ENCODE data around the gene HELZ2.
"Not testable (repeated sequence)": the region's sequence is repeated elsewhere in the genome, so short reads cannot be mapped to it uniquely, and the experiment has no call there.

HELZ2 gene, protein sequence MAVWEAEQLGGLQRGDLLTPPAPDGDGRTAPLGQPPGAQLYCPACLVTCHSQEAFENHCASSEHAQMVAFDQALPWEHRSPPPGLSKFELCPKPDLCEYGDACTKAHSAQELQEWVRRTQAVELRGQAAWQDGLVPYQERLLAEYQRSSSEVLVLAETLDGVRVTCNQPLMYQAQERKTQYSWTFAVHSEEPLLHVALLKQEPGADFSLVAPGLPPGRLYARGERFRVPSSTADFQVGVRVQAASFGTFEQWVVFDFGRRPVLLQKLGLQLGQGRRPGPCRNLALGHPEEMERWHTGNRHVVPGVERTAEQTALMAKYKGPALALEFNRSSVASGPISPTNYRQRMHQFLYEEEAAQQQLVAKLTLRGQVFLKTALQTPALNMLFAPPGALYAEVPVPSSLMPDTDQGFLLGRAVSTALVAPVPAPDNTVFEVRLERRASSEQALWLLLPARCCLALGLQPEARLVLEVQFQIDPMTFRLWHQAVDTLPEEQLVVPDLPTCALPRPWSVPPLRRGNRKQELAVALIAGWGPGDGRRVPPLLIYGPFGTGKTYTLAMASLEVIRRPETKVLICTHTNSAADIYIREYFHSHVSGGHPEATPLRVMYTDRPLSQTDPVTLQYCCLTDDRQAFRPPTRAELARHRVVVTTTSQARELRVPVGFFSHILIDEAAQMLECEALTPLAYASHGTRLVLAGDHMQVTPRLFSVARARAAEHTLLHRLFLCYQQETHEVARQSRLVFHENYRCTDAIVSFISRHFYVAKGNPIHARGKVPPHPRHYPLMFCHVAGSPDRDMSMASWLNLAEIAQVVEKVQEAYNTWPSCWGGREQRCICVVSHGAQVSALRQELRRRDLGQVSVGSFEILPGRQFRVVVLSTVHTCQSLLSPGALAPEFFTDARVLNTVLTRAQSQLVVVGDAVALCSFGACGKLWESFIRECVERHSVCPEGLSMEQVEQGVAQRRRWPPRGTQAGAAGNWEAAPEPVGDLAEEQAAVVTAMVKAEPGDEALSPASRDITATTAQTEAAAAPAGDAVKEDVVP (N-terminal part only)

DNA sequence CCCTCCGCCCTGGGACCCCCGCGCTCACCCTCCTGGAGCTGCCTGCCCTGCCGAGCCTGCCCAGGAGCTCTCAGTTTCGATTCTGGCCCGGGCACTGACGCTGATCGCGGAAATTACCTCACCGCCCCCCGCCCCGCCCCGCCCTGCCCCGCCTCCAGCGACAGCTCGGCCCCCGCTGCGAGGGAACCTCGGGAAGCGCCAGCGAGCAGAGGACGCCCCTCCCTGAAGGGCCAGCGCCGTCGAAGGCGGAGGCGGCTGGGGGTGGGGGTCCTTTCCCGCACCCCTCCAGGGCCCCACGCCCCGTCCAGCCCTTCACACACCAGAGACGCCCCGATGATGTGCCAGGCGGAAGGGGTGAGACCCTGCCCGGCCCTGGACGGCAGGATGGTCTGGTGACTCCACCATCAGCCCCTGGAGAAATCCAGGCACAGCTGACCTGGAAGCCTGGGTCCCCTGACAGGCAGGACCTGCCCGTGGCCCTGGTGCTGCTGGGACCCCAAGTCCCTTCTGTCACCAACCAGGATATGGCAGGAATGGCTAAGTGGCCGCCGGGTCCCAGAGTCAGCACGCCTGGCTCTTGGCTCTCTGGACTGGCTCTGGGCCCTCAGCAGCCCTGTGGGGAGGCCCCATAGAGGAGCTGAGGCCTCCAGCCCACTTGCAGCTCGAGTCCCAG is at the start of gene HELZ2:
Gene HELZ2, minus strand, starts transcription at position 84 of the 673 bp plus-strand sequence. CDS start 1,854 bp downstream, outside the sequence.
- DNase-seq (ENCODE audit: low read depth in 2 of 2, low spot score in 1 of 2) = peak in 1 of 2 donors; percentile 56

DNA sequence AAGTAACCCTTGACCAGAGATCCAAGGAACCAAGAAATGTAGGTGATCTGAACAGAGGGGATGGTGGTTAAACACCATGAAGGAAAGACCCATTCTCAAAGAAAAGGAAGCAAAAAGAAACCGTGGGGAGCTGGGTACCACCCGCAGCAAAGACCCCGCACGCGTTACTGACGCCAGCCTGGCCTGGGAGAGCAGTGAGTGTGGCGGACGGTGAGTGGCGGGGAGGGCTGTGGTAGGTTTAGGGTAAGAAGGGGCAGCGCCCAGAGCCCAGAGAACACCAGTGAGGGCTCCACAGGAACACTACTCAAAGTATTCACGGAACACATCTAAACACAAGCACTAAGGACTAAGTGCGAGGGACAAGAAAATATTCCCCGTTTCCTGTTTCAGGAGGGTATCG is 48.7 kb upstream of the HELZ2 start:
- DNase-seq (ENCODE audit: low read depth in 2 of 2, low spot score in 1 of 2) = no peak

DNA sequence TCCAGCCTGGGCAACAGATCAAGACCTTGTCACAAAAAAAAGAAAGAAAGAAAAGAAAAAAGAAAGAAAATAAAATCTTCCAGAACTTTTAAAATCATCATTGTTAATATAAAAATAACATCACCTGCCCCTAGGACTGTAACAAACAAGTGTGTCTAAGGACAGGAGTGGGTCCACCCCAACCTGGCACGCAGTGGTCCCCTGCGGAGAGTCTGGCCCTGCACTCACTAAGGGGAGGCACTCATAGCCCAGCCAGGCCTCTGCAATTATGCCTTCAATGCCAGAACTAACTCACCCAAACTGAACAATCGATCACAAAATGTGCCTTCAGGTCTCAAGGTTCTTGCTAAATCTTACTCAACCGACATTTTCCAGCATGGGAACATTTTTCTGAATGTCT is 48.1 kb upstream of the HELZ2 start:
- DNase-seq (ENCODE audit: low read depth in 2 of 2, low spot score in 1 of 2) = no peak

DNA sequence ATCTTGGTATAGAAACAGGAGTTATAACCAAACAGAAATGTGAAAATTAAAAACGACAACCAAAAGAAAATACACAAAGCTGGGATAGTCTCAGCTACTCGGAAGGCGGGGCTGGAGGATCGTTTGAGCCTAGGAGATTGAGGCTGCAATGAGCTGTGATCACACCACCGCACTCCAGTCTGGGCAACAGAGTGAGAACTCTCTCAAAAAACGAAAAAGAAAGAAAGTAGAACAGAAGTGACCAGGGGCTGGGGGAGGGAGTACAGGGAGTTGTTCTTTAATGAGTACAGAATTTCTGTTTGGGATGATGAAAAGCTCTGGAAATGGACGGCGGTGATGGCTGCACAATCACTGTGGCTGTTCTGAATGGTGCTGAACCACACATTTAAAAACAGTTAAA is 47.0 kb upstream of the HELZ2 start:
- DNase-seq (ENCODE audit: low read depth in 2 of 2, low spot score in 1 of 2) = no peak

DNA sequence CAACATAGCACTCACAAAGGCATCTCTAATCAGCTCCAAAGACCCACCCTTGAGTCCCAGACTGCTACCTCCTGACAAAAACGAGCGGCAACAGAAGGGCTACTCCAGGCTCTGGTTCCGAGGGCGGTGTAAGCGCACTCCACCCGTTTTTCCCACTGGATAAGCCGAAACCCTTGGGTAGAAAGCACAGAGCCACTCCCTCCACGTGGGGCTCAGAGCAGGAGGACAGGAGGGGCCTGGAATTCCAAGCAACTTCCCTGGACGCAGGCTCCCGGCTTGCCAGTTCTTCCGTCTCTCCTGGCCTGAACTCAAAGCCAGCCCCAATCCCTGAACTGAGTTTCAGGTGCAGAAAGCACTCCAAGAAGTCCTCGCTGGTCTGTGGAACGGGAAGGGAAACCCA is 45.5 kb upstream of the HELZ2 start:
- no peak for DNase-seq (ENCODE audit: low read depth in 2 of 2, low spot score in 1 of 2)

DNA sequence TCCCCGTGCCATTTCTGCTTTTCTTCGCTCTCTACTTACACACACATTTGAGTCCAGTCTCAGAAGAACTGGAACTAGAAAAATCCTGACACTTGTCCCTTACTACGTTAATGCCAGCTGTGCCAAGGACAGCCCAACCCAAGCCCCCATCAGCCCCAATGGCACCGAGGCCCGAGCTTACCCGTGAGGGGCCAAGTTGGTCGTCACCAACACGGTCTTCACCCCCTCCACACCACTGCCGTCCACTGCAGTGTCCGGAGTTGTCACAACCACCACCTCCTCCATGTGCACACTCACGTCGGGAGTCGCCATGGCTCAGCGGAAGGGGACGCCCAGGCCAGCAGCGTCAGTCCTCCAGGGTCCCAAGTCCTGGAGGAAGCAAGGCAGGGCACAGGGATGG is 45.0 kb upstream of the HELZ2 start:
- DNase-seq (ENCODE audit: low read depth in 2 of 2, low spot score in 1 of 2) = no peak

DNA sequence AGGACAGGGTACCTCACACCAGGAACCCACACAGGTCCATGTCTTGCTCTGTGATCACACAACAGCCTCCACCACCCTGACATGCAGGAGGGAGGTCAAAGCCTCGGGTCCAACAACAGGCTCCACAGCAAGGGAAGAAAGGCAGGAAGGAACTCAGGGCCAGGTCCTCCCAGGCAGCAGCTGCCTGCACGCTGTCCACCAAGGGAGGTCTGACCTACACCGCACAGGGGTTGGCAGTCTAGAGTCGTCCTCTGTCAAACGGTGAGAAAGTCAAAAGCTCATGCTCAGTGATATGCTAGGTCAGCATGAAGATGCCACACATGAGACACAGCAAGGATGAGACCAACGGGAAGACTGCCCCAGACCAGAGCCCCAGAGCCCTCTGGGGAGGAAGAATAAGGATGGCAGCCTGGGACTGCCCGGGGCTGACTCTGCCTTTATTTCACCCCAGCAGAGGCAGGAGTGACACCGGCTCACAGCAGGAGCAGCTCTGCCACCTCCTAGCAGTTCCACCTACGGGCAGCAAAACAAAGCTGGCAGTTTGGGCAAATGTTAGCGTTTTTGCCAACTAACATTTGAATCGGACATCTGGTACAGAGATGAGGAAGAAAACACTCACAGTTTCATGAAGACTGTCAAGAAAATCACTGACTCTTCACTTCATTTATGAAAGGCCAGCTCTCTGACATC is 44.4 kb upstream of the HELZ2 start:
- no peak for DNase-seq (ENCODE audit: low read depth in 2 of 2, low spot score in 1 of 2)

DNA sequence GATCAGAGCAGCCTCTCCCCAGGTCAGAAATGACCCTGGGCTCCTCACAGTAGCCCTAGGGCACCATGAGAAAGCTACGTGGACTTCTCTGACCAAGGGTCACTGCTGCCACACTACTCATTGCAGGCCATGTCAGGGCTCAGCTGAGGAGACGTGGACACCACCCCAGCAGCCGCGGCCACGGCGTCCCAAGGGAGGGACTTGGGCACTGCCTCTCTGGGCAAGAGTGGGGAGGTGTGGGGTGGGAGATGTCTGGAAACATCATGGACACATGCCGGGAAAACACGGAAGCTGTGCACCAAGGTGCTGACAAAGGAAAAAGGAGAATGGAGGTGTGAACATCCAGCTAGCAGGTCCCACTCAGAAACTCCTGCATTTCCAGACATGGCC is 43.8 kb upstream of the HELZ2 start:
- DNase-seq (ENCODE audit: low read depth in 2 of 2, low spot score in 1 of 2) = no peak

DNA sequence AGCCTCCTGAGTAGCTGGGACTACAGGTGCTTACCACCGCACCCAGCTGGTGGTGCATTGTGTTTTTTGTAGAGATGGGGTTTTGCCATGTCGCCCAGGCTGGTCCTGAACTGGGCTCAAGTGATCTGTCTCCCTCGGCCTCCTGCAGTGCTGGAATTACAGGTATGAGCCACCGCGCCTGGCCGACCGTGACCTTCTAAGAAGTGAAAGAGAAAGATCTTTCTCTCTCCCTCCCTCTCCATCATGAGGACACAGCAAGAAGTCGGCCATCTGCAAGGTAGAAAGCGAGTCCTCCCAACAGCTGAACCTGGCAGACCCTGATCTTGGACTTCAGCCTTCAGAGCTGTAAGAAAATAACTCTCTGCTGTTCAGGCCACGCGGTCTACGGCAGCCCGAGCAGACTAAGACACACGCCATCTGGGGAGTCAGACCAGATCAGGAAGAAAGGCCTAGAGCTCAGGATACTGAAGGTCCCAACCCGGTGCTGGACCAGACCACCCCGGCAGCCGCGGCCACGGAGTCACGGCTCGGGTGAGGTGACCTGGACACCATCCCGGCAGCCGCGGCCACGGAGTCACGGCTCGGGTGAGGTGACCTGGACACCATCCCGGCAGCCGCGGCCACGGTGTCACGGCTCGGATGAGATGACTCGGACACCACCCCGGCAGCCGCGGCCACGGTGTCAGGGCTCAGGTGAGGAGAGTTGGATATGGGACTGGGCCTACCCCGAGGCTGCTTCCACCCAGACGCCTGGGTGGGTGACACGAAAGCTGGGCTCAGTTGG is 43.2 kb upstream of the HELZ2 start:
- DNase-seq (ENCODE audit: low read depth in 2 of 2, low spot score in 1 of 2) = no peak

DNA sequence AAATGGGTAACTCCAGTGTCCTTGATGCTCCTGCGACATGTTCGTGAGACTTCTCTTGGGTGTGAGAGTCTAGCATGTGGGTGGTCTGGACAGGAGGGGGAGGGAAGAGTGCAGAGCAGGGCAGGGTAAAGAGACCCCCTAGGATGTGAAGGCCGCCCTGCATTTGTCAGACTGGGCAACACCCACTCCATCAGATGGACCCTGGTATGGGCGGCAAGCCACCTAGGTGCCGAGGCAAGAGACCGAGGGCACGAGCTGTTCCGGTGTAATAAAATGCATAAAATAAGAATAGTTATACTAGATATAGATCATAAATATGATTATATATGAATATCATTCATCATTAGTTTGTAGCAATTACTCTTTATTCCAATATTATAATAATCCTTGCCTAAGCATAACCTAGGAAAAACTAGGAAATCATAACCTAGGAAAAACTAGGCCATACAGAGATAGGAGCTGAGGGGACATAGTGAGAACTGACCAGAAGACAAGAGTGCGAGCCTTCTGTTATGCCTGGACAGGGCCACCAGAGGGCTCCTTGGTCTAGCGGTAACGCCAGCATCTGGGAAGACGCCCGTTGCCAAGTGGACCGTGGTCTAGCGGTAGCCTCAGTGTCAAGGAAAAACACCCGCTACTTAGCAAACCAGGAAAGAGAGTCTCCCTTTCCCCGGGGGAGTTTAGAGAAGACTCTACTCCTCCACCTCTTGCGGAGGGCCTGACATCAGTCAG is 40.0 kb upstream of the HELZ2 start:
- not testable (repeated sequence) for DNase-seq (ENCODE audit: low read depth in 2 of 2, low spot score in 1 of 2)

DNA sequence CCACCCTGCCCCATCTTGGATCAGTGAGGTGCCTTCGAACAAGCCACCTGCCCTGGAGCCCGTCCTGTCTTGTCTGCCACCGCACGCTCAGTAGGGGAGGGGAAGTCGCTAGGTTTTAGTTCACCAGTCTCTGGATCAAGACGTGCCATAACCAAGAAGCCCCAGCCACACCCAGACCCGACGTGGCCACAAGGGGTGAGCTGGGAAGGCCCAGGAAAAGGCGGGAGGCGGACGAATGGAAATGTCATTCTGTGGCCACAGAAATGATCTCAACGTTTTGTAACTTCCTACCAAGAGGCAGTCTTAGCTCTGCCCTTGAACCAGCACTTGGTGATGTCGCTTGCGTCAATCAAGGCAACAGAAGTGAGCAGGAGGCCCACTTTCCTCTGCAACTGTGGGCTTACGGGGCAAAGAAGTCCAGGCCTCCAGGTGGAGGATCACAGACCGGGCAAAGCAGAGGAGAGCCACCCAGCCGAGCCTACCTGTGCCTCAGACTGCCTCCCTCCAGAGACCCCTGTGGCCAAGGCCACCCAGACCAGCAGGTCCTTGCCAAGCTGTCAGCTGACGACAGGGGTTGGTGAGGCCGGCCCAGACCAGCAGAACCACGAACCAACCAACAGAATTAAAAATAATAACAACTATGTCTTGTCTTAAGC is 38.4 kb upstream of the HELZ2 start:
- DNase-seq (ENCODE audit: low read depth in 2 of 2, low spot score in 1 of 2) = no peak

DNA sequence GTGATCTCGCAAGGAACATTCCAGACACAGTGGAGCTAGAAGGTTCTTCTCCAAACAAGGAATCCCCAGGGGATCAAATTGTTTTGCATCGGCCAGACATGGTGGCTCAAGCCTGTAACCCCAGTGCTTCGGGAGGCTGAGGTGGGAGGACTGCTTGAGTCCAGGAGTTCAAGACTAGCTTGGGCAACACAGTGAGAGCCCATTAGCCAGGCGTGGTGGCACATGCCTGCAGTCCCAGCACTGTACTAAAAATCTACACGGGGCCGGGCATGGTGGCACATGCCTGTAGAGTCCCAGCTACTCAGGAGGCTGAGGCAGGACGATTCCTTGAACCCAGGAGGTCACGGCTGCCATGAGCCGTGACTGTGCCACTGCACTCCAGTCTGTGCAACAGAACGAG is 37.6 kb upstream of the HELZ2 start:
- DNase-seq (ENCODE audit: low read depth in 2 of 2, low spot score in 1 of 2) = no peak

DNA sequence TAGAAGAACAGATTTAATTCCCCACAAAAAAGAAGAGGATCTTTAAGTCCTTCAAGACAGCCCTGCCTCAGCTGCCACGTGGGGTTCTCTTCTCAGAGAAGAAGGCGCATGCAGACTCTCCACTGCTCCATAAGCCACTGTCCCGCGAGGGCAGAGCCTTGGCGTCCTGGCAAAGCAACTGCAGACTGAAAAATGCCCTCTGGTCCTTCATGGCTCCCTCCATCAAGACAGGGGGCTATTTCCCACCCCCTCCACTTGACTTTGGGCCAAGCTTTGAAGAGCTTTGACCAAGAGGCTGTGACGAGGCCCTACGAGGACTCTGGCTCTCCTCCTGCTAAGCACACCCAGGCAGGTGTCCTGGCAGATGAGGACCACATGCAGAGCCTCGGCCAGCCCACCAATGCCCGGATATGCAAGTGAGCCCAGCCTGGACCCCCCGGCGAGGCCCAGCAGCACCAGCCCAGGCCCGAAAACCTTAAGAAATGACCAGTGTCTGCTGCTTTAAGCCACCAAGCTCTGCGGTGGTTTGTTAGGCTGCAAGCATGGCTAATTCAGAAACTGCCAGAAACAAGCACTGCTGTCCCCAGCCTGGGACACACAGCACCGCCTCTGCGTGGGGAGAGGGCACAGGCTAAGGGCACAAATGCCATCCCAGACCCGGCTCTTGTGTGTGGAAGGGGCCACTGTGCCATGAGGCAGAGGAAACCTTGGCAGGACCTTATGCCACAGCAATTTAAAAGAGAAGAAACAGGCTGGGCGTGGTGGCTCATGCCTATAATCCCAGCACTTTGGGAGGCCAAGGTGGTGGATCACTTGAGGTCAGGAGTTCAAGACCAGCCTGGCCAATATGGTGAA is 36.8 kb upstream of the HELZ2 start:
- no peak for DNase-seq (ENCODE audit: low read depth in 2 of 2, low spot score in 1 of 2)

DNA sequence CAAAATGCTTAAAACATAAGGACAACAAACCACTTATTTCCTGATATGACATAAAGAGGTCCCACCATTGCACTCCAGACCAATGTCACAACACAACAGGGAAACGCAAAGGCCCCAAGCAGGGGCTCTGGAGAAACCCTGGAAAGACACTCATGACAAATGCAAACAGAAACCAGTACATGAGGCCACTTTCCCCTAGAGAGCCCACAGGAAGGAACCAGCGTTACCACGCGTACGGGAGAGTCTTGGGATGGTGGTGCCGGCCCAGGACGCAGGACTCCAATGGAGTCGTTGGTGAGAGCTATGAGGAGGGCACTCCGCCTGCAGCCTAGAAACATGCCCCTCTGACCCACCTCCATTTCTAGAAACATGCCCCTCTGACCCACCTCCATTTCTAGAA is 32.6 kb upstream of the HELZ2 start:
- DNase-seq (ENCODE audit: low read depth in 2 of 2, low spot score in 1 of 2) = no peak

DNA sequence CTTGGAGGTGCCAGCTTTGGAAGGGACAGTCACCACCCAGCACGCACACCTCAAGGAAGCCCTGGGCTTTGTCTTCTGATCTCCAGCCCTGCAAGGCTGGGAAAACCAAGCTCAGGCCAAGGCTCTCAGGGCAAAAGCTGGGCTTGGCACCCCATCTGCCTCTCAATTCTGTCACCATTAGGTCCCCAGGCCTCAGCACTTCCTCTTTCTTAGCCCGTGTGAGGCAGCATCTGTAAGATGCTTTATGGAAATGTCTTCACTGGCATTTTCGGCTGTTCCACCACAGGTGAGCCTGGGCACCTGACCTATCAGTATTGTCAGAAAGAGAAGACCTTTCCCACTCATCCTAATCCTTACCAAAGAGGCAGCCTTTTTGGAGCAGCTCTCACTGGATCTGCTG is 28.3 kb upstream of the HELZ2 start:
- DNase-seq (ENCODE audit: low read depth in 2 of 2, low spot score in 1 of 2) = no peak

DNA sequence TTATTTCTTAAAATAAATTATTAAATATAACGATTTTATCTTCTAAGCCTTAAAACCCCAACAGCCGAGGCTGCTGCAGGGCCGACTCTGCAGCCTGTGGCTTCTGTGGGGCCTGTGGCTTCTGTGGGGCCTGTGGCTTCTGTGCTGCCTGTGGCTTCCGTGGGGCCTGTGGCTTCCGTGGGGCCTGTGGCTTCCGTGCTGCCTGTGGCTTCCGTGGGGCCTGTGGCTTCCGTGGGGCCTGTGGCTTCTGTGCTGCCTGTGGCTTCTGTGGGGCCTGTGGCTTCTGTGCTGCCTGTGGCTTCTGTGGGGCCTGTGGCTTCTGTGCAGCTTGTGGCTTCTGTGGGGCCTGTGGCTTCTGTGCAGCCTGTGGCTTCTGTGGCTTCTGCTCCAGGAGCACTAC is 27.6 kb upstream of the HELZ2 start:
- DNase-seq (ENCODE audit: low read depth in 2 of 2, low spot score in 1 of 2) = not testable (repeated sequence)

DNA sequence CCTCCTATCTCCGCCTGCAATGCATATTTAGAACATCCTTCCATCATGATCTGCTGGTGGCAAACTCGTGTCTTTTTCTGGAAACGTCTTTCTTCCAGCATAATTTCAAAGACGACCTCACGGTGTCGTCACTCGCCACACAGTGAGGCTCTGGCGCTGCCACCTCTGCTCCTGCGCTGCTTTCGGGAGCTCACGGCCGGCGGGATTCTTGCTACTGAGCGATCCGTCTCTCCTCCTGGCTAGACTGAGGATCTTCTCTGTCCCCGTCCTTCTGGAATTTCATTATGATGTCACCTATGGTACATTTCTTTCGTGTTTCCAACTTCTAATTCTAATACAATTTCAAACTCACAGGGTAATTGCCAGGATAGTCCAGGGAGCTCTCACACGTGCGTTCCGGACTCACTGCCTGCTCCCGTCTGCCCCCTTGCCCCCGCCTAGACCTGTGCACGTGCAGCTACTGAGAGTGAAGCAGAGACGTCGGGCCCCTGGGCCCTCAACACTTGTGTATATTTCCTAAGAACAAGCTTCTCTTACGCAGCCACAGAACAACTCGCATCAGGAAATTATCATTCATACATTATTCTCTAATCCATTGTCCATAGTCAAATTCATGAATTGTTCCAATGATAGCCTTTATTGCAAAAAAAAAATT is 25.5 kb upstream of the HELZ2 start:
- DNase-seq (ENCODE audit: low read depth in 2 of 2, low spot score in 1 of 2) = no peak

Measured in stimulated activated CD8-positive, alpha-beta memory T cell treated with anti-CD3 and anti-CD28 coated beads, Interleukin-4, amount 100 ng/mL, for 1 hour (primary cell).